GM12865 (cell line): Measurements from ENCODE around the gene SRRM4.

Source experiments
- DNase-seq: peaks from one replicate; pipeline ENCODE4 v3.0.0; 2010; ENCODE audit warnings: low read depth
- H3K4me3 ChIP-seq: 2 replicates; pipeline ENCODE4 v1.5.1; 2011; ENCODE audit warnings: mild to moderate bottlenecking, low read depth, low read length, control low read depth
- CTCF ChIP-seq: IDR thresholded peaks from 2 replicates; pipeline ENCODE4 v1.5.1; 2011; ENCODE audit warnings: low read length, control low read depth, low read depth, inconsistent platforms; ENCODE audit not compliant: insufficient read depth; ENCODE audit errors: missing control alignments

Gene SRRM4

GRCh38 chr12:118964988-118965387 lies 16.4 kb upstream of the SRRM4 start:
- no peak for TF ChIP-seq CTCF
- DNase-seq = no peak
- H3K4me3 ChIP-seq = no peak overlapping the region

GRCh38 chr12:118970856-118971255 lies 10.5 kb upstream of the SRRM4 start:
- no peak for TF ChIP-seq CTCF
- H3K4me3 ChIP-seq = no peak overlapping the region
- no peak for DNase-seq

GRCh38 chr12:118972982-118973381 lies 8.4 kb upstream of the SRRM4 start:
- no peak for TF ChIP-seq CTCF
- H3K4me3 ChIP-seq = no peak overlapping the region
- no peak for DNase-seq

- TF ChIP-seq CTCF = peak; percentile 82
- H3K4me3 ChIP-seq = no peak overlapping the region
- DNase-seq = peak; percentile 76
These were observed 1.5 kb upstream of the SRRM4 start for GRCh38 chr12:118979763-118980406.

- no peak for TF ChIP-seq CTCF
- DNase-seq = no peak
- no peak overlapping the region for H3K4me3 ChIP-seq
These were observed 830 bp upstream of the SRRM4 start for GRCh38 chr12:118980407-118981014.

- no peak for TF ChIP-seq CTCF
These were observed 961 bp downstream of the SRRM4 start for GRCh38 chr12:118982302-118982701.

More at GRCh38 chr12:118982302-118982701, 961 bp downstream of the SRRM4 start:
- no peak overlapping the region for H3K4me3 ChIP-seq
- DNase-seq = no peak
